Measurements from ENCODE around the gene AUTS2.

DNA sequence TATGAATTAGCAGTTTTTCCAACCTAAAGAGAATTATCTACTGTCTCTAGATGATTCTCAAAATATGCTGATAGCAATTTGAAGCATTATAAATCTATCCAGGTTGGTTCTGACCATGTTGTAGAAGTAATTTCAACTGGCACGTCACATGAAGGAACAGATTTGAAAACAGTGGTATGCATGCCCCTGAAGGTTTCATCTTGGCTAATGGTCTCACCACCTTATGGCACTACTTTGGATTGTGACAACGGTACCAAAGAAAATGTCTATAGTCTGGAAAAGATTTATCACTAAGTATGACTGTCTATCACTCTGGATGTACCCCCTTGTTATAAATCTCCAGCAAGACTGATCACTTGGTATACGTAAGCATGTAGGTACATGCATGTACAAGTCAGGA lies 810.6 kb downstream of the AUTS2 start:
- TF ChIP-seq POLR2A (IDR thresholded peaks at IDR 0.05) = no peak
- TF ChIP-seq, protein P1, sequence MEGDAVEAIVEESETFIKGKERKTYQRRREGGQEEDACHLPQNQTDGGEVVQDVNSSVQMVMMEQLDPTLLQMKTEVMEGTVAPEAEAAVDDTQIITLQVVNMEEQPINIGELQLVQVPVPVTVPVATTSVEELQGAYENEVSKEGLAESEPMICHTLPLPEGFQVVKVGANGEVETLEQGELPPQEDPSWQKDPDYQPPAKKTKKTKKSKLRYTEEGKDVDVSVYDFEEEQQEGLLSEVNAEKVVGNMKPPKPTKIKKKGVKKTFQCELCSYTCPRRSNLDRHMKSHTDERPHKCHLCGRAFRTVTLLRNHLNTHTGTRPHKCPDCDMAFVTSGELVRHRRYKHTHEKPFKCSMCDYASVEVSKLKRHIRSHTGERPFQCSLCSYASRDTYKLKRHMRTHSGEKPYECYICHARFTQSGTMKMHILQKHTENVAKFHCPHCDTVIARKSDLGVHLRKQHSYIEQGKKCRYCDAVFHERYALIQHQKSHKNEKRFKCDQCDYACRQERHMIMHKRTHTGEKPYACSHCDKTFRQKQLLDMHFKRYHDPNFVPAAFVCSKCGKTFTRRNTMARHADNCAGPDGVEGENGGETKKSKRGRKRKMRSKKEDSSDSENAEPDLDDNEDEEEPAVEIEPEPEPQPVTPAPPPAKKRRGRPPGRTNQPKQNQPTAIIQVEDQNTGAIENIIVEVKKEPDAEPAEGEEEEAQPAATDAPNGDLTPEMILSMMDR (IDR thresholded peaks at IDR 0.05) = no peak
- TF ChIP-seq POLR2AphosphoS5 (IDR thresholded peaks at IDR 0.05) = no peak

All from breast epithelium (tissue), 3 donors.